Mucosa of rectum (tissue), 2 donors: ENCODE measurements around the gene AP3S1.

Experiments
- H3K27ac ChIP-seq, 2 donors: one replicate each; pipeline ENCODE4 v1.7.0; 2013; ENCODE audit warnings: inconsistent platforms in 2 of 2, low read depth in 2 of 2, low read length in 2 of 2
- H3K27me3 ChIP-seq, 2 donors: one replicate each; pipeline ENCODE4 v1.7.0; 2013; ENCODE audit warnings: low read length in 2 of 2; ENCODE audit not compliant: control insufficient read depth in 2 of 2, insufficient read depth in 2 of 2
- H3K36me3 ChIP-seq, 2 donors: one replicate each; pipeline ENCODE4 v1.7.0; 2013; ENCODE audit warnings: low read length in 2 of 2; ENCODE audit not compliant: control insufficient read depth in 2 of 2, insufficient read depth in 2 of 2
- H3K4me1 ChIP-seq, 2 donors: one replicate each; pipeline ENCODE4 v1.7.0; 2013; ENCODE audit warnings: low read length in 2 of 2, mild to moderate bottlenecking in 1 of 2; ENCODE audit not compliant: control insufficient read depth in 2 of 2, insufficient read depth in 2 of 2
- H3K4me3 ChIP-seq, 2 donors: one replicate each; pipeline ENCODE4 v1.7.0; 2013; ENCODE audit warnings: low read length in 2 of 2
- H3K9ac ChIP-seq, 2 donors: one replicate each; pipeline ENCODE4 v1.7.0; 2013; ENCODE audit warnings: low read length in 2 of 2, low read depth in 1 of 2, mild to moderate bottlenecking in 1 of 2
- H3K9me3 ChIP-seq, 2 donors: one replicate each; pipeline ENCODE4 v1.7.0; 2013; ENCODE audit warnings: low read length in 2 of 2; ENCODE audit not compliant: control insufficient read depth in 2 of 2
- donor health status: healthy.
- donor health status: Normal muscosa, but diverticular disease.

AP3S1 gene

GRCh38 chr5:115952588-115952987 is 110.9 kb downstream of the AP3S1 start:
- H3K36me3 ChIP-seq, result no peaks in the 10 kb centered on the region
- H3K9me3 ChIP-seq, result no peaks in the 10 kb centered on the region
- H3K9ac ChIP-seq, result no peak overlapping the region
- H3K4me3 ChIP-seq, result no peak overlapping the region
- no peak overlapping the region for H3K27ac ChIP-seq
- peaks cover 0 to 8% of the 10 kb centered on the region in 2 donors for H3K27me3 ChIP-seq
- H3K4me1 ChIP-seq, result no peaks in the 10 kb centered on the region

GRCh38 chr5:115954144-115954543 is 112.4 kb downstream of the AP3S1 start:
- H3K9ac ChIP-seq, result no peak overlapping the region
- H3K27ac ChIP-seq, result no peak overlapping the region
- no peaks in the 10 kb centered on the region for H3K36me3 ChIP-seq
- H3K4me1 ChIP-seq, result no peaks in the 10 kb centered on the region
- H3K9me3 ChIP-seq, result no peaks in the 10 kb centered on the region
- H3K27me3 ChIP-seq, result peaks cover 4 to 11% of the 10 kb centered on the region in 2 donors
- no peak overlapping the region for H3K4me3 ChIP-seq

- H3K27ac ChIP-seq, result no peak overlapping the region
- no peaks in the 10 kb centered on the region for H3K36me3 ChIP-seq
- H3K4me1 ChIP-seq, result no peaks in the 10 kb centered on the region
- peaks cover 19 to 28% of the 10 kb centered on the region in 2 donors for H3K27me3 ChIP-seq
- no peak overlapping the region for H3K4me3 ChIP-seq
- H3K9ac ChIP-seq, result no peak overlapping the region
- H3K9me3 ChIP-seq, result no peaks in the 10 kb centered on the region
These were observed 115.2 kb downstream of the AP3S1 start for GRCh38 chr5:115956957-115957356.

GRCh38 chr5:115961381-115962238 is 119.9 kb downstream of the AP3S1 start:
- Histone ChIP-seq H3K27me3 (peaks cover 25 to 39% of the 10 kb centered on the region in 2 donors), H3K4me3 (no peak overlapping the region), H3K36me3 (no peaks in the 10 kb centered on the region), H3K27ac (no peak overlapping the region), H3K9ac (no peak overlapping the region), H3K9me3 (no peaks in the 10 kb centered on the region), H3K4me1 (no peaks in the 10 kb centered on the region)

- H3K4me3 ChIP-seq, result peak within 1 kb of the TSS in 1 of 2 donors; percentile 42
- H3K27ac ChIP-seq, result no peak within 1 kb of the TSS
- no peak within 1 kb of the TSS for H3K9ac ChIP-seq
- no peaks in the 10 kb centered on the region for H3K36me3 ChIP-seq
- H3K4me1 ChIP-seq, result no peaks in the 10 kb centered on the region
- H3K27me3 ChIP-seq, result peaks cover 25 to 37% of the 10 kb centered on the region in 2 donors
- no peaks in the 10 kb centered on the region for H3K9me3 ChIP-seq
These were observed 120.5 kb downstream of the AP3S1 start, which contains the start of gene LVRN for GRCh38 chr5:115962239-115962564. Gene LVRN (plus strand): TSS chr5:115962475. CDS start chr5:115962618, 143 bp downstream.

- Histone ChIP-seq H3K9ac (no peak overlapping the region), H3K27ac (no peak overlapping the region), H3K27me3 (peaks cover 25 to 34% of the 10 kb centered on the region in 2 donors)
These were observed 121.0 kb downstream of the AP3S1 start for GRCh38 chr5:115962565-115963402.

GRCh38 chr5:115963566-115963965 is 121.8 kb downstream of the AP3S1 start:
- no peaks in the 10 kb centered on the region for H3K4me1 ChIP-seq
- H3K9ac ChIP-seq, result no peak overlapping the region
- peaks cover 21 to 33% of the 10 kb centered on the region in 2 donors for H3K27me3 ChIP-seq
- H3K36me3 ChIP-seq, result no peaks in the 10 kb centered on the region
- no peaks in the 10 kb centered on the region for H3K9me3 ChIP-seq
- no peak overlapping the region for H3K27ac ChIP-seq
- no peak overlapping the region for H3K4me3 ChIP-seq

More at GRCh38 chr5:115962565-115963402, 121.0 kb downstream of the AP3S1 start:
- Histone ChIP-seq H3K9me3 (no peaks in the 10 kb centered on the region), H3K4me1 (no peaks in the 10 kb centered on the region), H3K36me3 (no peaks in the 10 kb centered on the region), H3K4me3 (peak overlapping the region in 1 of 2 donors; percentile 42)
